CD14-positive monocyte (primary cell): ENCODE data around the gene TBCD. TPM values are rescaled to one million over a fixed set of nuclear protein-coding genes. Genes with fewer than 3 reads are reported as not detected.

Experiments used
- DNase-seq, 3 donors: peaks; one replicate each; pipeline ENCODE4 v3.0.0-alpha.2; 2011 to 2022
- H2AFZ ChIP-seq: 2 replicates; pipeline ENCODE4 v1.6.0; 2012; ENCODE audit warnings: mild to moderate bottlenecking, low read depth, low read length, inconsistent platforms; ENCODE audit not compliant: insufficient read depth, poor library complexity, severe bottlenecking
- H3K27ac ChIP-seq, 2 donors: 1 replicate in 1 of 2; 2 replicates in 1 of 2; pipeline ENCODE4 v1.5.1; 2012 to 2013; ENCODE audit warnings: low read length in 2 of 2, control low read depth in 1 of 2, inconsistent platforms in 1 of 2, low read depth in 1 of 2, mild to moderate bottlenecking in 1 of 2
- H3K27me3 ChIP-seq, 2 donors: one replicate each; pipeline versions ENCODE4 v1.6.0 to v1.6.1; 2011 to 2013; ENCODE audit warnings: low read length in 2 of 2; ENCODE audit not compliant: control insufficient read depth in 2 of 2, insufficient read depth in 2 of 2
- H3K36me3 ChIP-seq, 2 donors: replicated peaks in 1 of 2; 1 replicate in 1 of 2; 2 replicates in 1 of 2; pipeline versions ENCODE4 v1.5.1 to v1.6.1; 2012 to 2013; ENCODE audit warnings: low read length in 2 of 2, control low read depth in 1 of 2, inconsistent platforms in 1 of 2, mild to moderate bottlenecking in 1 of 2; ENCODE audit not compliant: insufficient read depth in 2 of 2, control insufficient read depth in 1 of 2
- H3K4me1 ChIP-seq, 2 donors: 1 replicate in 1 of 2; 2 replicates in 1 of 2; pipeline versions ENCODE4 v1.5.1 to v1.6.1; 2012 to 2013; ENCODE audit warnings: low read length in 2 of 2, control low read depth in 1 of 2, inconsistent platforms in 1 of 2, mild to moderate bottlenecking in 1 of 2, moderate library complexity in 1 of 2; ENCODE audit not compliant: insufficient read depth in 2 of 2, control insufficient read depth in 1 of 2
- H3K4me2 ChIP-seq: replicated peaks from 2 replicates; pipeline ENCODE3; 2012; ENCODE audit warnings: low read length, moderate library complexity, mild to moderate bottlenecking; ENCODE audit not compliant: poor library complexity, severe bottlenecking; ENCODE audit errors: extremely low read depth
- H3K4me3 ChIP-seq, 3 experiments: fragments of 200-600 bp in 1 of 3; sonication (generic) in 1 of 3; replicated peaks in 1 of 3; 1 replicate in 2 of 3; 2 replicates in 1 of 3; pipeline ENCODE4 v1.5.1; 2011 to 2013; ENCODE audit warnings: low read length in 3 of 3, mild to moderate bottlenecking in 3 of 3, control low read depth in 2 of 3, low read depth in 2 of 3, inconsistent platforms in 1 of 3, moderate library complexity in 1 of 3
- H3K79me2 ChIP-seq: 2 replicates; pipeline ENCODE4 v1.6.0; 2012; ENCODE audit warnings: mild to moderate bottlenecking, control low read depth, inconsistent platforms, low read length, moderate library complexity; ENCODE audit not compliant: insufficient read depth
- H3K9ac ChIP-seq: 2 replicates; pipeline ENCODE4 v1.6.0; 2017; ENCODE audit warnings: low read length, mild to moderate bottlenecking; ENCODE audit not compliant: insufficient read depth, poor library complexity, severe bottlenecking
- H3K9me3 ChIP-seq, 2 donors: replicated peaks in 1 of 2; 1 replicate in 1 of 2; 2 replicates in 1 of 2; pipeline versions ENCODE4 v1.5.1 to v1.6.1; 2012 to 2013; ENCODE audit warnings: low read length in 2 of 2, control low read depth in 1 of 2; ENCODE audit not compliant: control insufficient read depth in 1 of 2, insufficient read depth in 1 of 2
- H4K20me1 ChIP-seq: 2 replicates; pipeline ENCODE4 v1.6.0; 2012; ENCODE audit warnings: mild to moderate bottlenecking, low read length, control low read depth, moderate library complexity; ENCODE audit not compliant: insufficient read depth
- H3K27ac Mint-ChIP-seq, 7 donors: one replicate each; pipeline ENCODE4 v1.8.0; 2020; ENCODE audit warnings: mild to moderate bottlenecking in 7 of 7, mixed read lengths in 7 of 7, moderate library complexity in 6 of 7, inconsistent platforms in 2 of 7
- H3K27me3 Mint-ChIP-seq, 3 donors: one replicate each; pipeline ENCODE4 v1.8.0; 2021 to 2022; ENCODE audit warnings: low read depth in 3 of 3, mild to moderate bottlenecking in 3 of 3, mixed read lengths in 3 of 3, moderate library complexity in 3 of 3, inconsistent platforms in 1 of 3
- H3K36me3 Mint-ChIP-seq, 2 donors: one replicate each; pipeline ENCODE4 v1.8.0; 2020; ENCODE audit warnings: mixed read lengths in 2 of 2, inconsistent platforms in 1 of 2, mild to moderate bottlenecking in 1 of 2
- H3K4me1 Mint-ChIP-seq: one replicate; pipeline ENCODE4 v1.8.0; 2020; ENCODE audit warnings: mild to moderate bottlenecking, mixed read lengths
- H3K4me3 Mint-ChIP-seq, 2 donors: one replicate each; pipeline ENCODE4 v1.8.0; 2020; ENCODE audit warnings: mild to moderate bottlenecking in 2 of 2, mixed read lengths in 2 of 2, moderate library complexity in 1 of 2
- H3K9me3 Mint-ChIP-seq, 7 donors: one replicate each; pipeline ENCODE4 v1.8.0; 2020 to 2022; ENCODE audit warnings: mixed read lengths in 7 of 7, mild to moderate bottlenecking in 6 of 7, moderate library complexity in 6 of 7, inconsistent platforms in 2 of 7
- WGBS: methylation state at CpG from one replicate; pipeline ENCODE4 v1.1.5; 2013; ENCODE audit warnings: missing lambda C conversion rate; ENCODE audit not compliant: insufficient coverage; 5-methylcytosine and 5-hydroxymethylcytosine counted together
- intact Hi-C, 2 donors: fragments of 100-400 bp; cut with micrococcal nuclease; formaldehyde crosslinking; loops; one replicate each; pipeline versions ENCODE4 v1.15.0 to v1.15.1; 2023
- polyA plus RNA-seq, 3 donors: library from polyadenylated mRNA; depleted of rRNA in 1 of 3; unstranded in 2 of 3; stranded (reverse) in 1 of 3; fragments of 300-500 nt in 2 of 3; fragments of >200 nt in 1 of 3; fragmentation: Illumina TruSeq in 2 of 3; gene quantifications; 1 replicate in 2 of 3; 2 replicates in 1 of 3; pipeline ENCODE4 v1.2.3, GENCODE V29; 2012 to 2021
- TF ChIP-seq, protein P1 (sequence below): fragments of 200-600 bp; IDR thresholded peaks from one replicate; pipeline ENCODE4 v1.8.0; 2022; ENCODE audit warnings: antibody characterized with exemption, mild to moderate bottlenecking

TBCD gene
- polyA plus RNA-seq, 3 donors, result 54.7 to 74.0 (median 66.6) TPM

DNA sequence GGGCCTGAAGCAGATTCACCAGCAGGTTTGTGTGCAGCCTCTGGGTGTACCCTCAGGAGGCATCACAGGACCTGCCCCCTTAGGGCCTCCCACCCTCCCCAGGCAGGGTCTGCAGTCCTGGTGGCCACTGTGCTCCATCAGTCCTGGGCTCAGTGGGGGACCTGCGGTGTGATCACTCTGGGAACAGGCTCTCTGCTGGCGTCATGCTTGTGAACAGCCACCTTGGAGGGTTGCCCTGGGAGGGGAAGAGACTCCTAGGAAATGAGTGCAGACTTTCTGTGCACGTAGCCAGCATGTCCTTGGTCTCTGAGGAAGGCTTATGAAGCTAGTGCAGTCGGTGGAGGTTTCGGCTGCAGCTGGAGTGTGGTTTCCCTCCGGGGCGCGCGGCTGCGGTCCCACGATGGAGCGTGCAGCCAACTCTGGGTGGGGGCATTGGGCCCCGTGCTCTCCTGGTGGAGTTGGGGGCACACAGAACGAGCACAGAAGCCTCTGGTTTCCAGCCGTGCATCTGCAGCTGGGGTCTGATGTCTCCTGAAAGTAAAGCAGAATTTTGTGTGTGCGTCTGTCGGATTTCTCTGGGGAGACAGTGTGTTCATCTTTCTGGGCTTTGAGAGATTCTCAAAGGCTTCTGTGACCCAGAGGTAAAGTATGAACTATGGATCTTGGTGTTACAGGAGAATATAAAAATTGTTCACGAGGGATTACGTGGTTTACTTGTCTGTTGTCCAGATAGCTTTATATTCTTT lies 156.1 kb downstream of the TBCD start:
- no peak overlapping the region for H2AFZ ChIP-seq
- no peak overlapping the region for H3K27ac Mint-ChIP-seq
- H3K9ac ChIP-seq, result no peak overlapping the region
- intact Hi-C loops, result no loop called here
- no peaks in the 10 kb centered on the region for H3K9me3 Mint-ChIP-seq
- H3K4me1 Mint-ChIP-seq, result peaks cover 15% of the 10 kb centered on the region
- no peaks in the 10 kb centered on the region for H3K79me2 ChIP-seq
- no peak overlapping the region for H3K4me3 ChIP-seq
- no peaks in the 10 kb centered on the region for H3K27me3 ChIP-seq
- no peak overlapping the region for H3K27ac ChIP-seq
- peaks cover 12 to 14% of the 10 kb centered on the region in 2 donors for H3K4me1 ChIP-seq
- DNase-seq, result no peak
- H4K20me1 ChIP-seq, result no peaks in the 10 kb centered on the region
- no peaks in the 10 kb centered on the region for H3K27me3 Mint-ChIP-seq
- H3K4me3 Mint-ChIP-seq, result no peak overlapping the region
- peaks cover 24 to 57% of the 10 kb centered on the region in 2 donors for H3K36me3 ChIP-seq
- peaks cover 51 to 64% of the 10 kb centered on the region in 2 donors for H3K36me3 Mint-ChIP-seq
- no peak overlapping the region for H3K4me2 ChIP-seq
- TF ChIP-seq, protein P1, sequence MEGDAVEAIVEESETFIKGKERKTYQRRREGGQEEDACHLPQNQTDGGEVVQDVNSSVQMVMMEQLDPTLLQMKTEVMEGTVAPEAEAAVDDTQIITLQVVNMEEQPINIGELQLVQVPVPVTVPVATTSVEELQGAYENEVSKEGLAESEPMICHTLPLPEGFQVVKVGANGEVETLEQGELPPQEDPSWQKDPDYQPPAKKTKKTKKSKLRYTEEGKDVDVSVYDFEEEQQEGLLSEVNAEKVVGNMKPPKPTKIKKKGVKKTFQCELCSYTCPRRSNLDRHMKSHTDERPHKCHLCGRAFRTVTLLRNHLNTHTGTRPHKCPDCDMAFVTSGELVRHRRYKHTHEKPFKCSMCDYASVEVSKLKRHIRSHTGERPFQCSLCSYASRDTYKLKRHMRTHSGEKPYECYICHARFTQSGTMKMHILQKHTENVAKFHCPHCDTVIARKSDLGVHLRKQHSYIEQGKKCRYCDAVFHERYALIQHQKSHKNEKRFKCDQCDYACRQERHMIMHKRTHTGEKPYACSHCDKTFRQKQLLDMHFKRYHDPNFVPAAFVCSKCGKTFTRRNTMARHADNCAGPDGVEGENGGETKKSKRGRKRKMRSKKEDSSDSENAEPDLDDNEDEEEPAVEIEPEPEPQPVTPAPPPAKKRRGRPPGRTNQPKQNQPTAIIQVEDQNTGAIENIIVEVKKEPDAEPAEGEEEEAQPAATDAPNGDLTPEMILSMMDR, result no peak
- H3K9me3 ChIP-seq, result no peaks in the 10 kb centered on the region
- 90% methylated on average over 17 of the region's 19 CpGs for WGBS

DNA sequence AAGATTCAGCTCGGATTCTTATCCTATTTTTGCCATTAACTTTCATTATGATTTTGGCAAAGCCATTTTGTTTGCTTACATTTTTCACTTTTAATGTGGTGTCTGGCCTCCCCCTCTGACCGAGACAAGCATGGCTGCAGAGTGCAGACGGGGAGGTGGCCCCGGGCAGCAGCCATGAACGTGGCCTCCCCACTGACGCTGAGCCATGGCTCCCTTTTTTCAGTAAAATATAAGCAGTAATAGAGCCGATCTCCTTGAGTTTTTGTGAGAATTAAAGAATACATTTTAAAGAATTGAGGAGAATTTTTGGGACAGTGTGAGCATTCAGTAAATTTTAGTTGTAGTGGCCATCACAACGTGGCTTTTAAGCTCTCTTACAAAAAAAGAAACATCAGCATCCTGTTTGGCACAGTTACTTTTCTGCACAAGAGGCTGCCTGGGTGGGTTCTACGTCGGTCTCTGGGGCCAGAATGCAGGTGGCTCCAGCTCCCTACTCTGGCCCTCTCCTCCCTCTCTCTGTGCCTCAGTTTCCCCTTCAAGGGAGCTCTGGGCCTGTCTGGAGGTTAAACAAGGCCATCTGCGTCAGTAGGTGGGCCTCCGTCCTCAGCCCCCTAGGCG lies 156.8 kb downstream of the TBCD start:
- TF ChIP-seq, protein P1, result no peak
- H3K4me2 ChIP-seq, result no peak overlapping the region
- WGBS, result 95% methylated on average over 9 of the region's 13 CpGs
- H3K9me3 ChIP-seq, result no peaks in the 10 kb centered on the region
- no peak overlapping the region for H3K4me3 ChIP-seq
- no peaks in the 10 kb centered on the region for H4K20me1 ChIP-seq
- no peak overlapping the region for H3K27ac ChIP-seq
- peaks cover 12 to 14% of the 10 kb centered on the region in 2 donors for H3K4me1 ChIP-seq
- H3K27me3 ChIP-seq, result no peaks in the 10 kb centered on the region
- H3K79me2 ChIP-seq, result no peaks in the 10 kb centered on the region
- H3K9ac ChIP-seq, result no peak overlapping the region
- Mint-ChIP-seq H3K9me3 (peaks cover 0 to 1% (median 0%) of the 10 kb centered on the region in 7 donors), H3K27me3 (no peaks in the 10 kb centered on the region), H3K4me3 (no peak overlapping the region), H3K27ac (no peak overlapping the region), H3K36me3 (peaks cover 49 to 64% of the 10 kb centered on the region in 2 donors), H3K4me1 (peaks cover 15% of the 10 kb centered on the region)
- intact Hi-C loops, result no loop called here
- peaks cover 20 to 54% of the 10 kb centered on the region in 2 donors for H3K36me3 ChIP-seq
- H2AFZ ChIP-seq, result no peak overlapping the region
- DNase-seq, result no peak
